Skeletal muscle tissue (tissue), 4 donors: Measurements from ENCODE around the gene STT3B. TPM values are rescaled to one million over a fixed set of nuclear protein-coding genes. Genes with fewer than 3 reads are reported as not detected.

Experiments
- H3K27ac ChIP-seq: one replicate; pipeline ENCODE4 v1.7.0; 2013; ENCODE audit warnings: mild to moderate bottlenecking, low read depth, low read length, inconsistent platforms
- H3K27me3 ChIP-seq, 3 donors: one replicate each; pipeline ENCODE4 v1.7.0; 2013; ENCODE audit warnings: low read length in 3 of 3; ENCODE audit not compliant: control insufficient read depth in 3 of 3, insufficient read depth in 3 of 3
- H3K36me3 ChIP-seq, 3 donors: one replicate each; pipeline ENCODE4 v1.7.0; 2013; ENCODE audit warnings: low read length in 3 of 3; ENCODE audit not compliant: control insufficient read depth in 3 of 3, insufficient read depth in 3 of 3
- H3K4me1 ChIP-seq, 3 donors: one replicate each; pipeline ENCODE4 v1.7.0; 2013; ENCODE audit warnings: low read length in 3 of 3, mild to moderate bottlenecking in 3 of 3; ENCODE audit not compliant: control insufficient read depth in 3 of 3, insufficient read depth in 3 of 3
- H3K4me3 ChIP-seq, 3 donors: one replicate each; pipeline ENCODE4 v1.7.0; 2013; ENCODE audit warnings: low read length in 3 of 3
- H3K9ac ChIP-seq, 3 donors: one replicate each; pipeline ENCODE4 v1.7.0; 2013; ENCODE audit warnings: low read length in 3 of 3, mild to moderate bottlenecking in 3 of 3, moderate library complexity in 2 of 3, low read depth in 1 of 3
- H3K9me3 ChIP-seq, 3 donors: one replicate each; pipeline ENCODE4 v1.7.0; 2013; ENCODE audit warnings: low read length in 3 of 3; ENCODE audit not compliant: control insufficient read depth in 3 of 3
- total RNA-seq: library from RNA; depleted of rRNA; stranded (reverse); fragments of >200 nt; gene quantifications from one replicate; pipeline ENCODE4 v1.2.3, GENCODE V29; 2014
- donor health status: Osteomylitis.

The STT3B gene
- total RNA-seq = 148 TPM

DNA sequence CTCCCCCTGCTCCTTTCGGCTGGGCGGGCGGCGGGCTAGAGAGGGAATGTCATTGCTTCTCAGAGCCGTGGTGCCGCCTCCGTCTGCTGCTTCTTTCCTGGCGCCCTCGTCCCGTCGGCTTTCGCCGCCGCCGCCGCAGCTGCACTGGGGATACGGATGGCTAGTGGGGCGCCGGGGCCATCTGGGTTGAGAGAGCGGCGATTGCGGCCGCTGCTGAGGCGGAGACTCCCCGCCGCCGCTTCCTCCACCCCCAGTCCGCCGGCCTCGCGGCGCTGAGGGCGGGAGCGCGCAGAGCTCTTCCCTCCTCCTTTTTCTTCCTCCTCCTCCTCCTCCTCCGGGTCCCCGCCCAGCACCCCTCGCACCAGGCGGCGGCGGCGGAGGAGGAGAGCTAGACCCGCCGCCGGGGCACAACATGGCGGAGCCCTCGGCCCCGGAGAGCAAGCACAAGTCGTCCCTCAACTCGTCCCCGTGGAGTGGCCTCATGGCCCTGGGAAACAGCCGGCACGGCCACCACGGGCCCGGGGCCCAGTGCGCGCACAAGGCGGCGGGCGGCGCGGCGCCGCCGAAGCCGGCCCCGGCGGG, at the start of gene STT3B:
Gene STT3B (plus strand): TSS at position 339 of the 582 bp plus-strand sequence. CDS start 74 bp downstream, at position 413.
- H3K27ac ChIP-seq = peak within 1 kb of the TSS; percentile 98
- H3K27me3 ChIP-seq = no peaks in the 10 kb centered on the region
- H3K4me1 ChIP-seq = peaks cover 0 to 30% (median 6%) of the 10 kb centered on the region in 3 donors
- peak within 1 kb of the TSS; percentile 95 to 96 (median 96) for H3K9ac ChIP-seq
- peaks cover 0 to 3% (median 0%) of the 10 kb centered on the region in 3 donors for H3K36me3 ChIP-seq
- no peaks in the 10 kb centered on the region for H3K9me3 ChIP-seq
- peak within 1 kb of the TSS; percentile 89 to 92 (median 89) for H3K4me3 ChIP-seq

DNA sequence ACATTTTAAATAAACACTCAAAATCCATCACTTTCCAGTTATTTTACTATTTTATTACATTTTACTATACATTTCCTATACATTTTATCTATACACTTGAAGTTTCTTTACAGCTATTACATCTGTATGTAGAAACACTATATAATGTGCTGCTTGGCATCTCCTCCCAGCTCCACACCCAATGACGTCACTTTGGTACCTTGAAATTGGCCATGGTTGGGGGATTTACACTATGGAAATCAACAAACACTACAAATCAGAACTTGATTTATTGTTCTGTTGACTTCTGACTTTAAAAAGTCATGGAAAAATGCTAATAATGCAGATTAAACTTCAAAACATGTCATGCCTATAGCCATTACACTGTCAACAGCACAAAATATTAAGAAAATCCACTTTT, 48.9 kb upstream of the STT3B start:
- H3K27me3 ChIP-seq = no peaks in the 10 kb centered on the region
- no peak overlapping the region for H3K4me3 ChIP-seq
- H3K4me1 ChIP-seq = no peaks in the 10 kb centered on the region
- no peaks in the 10 kb centered on the region for H3K36me3 ChIP-seq
- no peaks in the 10 kb centered on the region for H3K9me3 ChIP-seq
- no peak overlapping the region for H3K9ac ChIP-seq
- no peak overlapping the region for H3K27ac ChIP-seq

DNA sequence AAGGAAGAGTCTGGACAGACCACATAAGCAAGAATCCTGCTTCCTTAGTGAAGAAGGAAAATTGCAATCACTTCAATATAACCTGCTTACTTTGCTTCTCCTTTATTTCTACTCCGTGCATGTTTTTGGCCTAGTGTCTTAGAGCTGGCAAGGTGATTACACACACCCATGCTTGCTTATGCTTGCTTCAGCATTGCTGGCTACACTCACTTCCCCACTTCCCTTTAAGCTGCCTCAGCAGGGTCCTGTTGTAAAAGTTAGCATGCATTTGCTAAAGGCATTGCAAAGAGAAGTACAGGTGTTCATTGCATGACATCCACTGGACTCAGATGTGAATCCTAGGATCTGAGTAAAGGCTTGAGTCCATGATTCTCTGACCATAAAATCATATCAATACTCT, 47.5 kb upstream of the STT3B start:
- H3K9ac ChIP-seq = no peak overlapping the region
- H3K27me3 ChIP-seq = no peaks in the 10 kb centered on the region
- H3K9me3 ChIP-seq = no peaks in the 10 kb centered on the region
- H3K4me1 ChIP-seq = no peaks in the 10 kb centered on the region
- H3K4me3 ChIP-seq = no peak overlapping the region
- H3K27ac ChIP-seq = no peak overlapping the region
- no peaks in the 10 kb centered on the region for H3K36me3 ChIP-seq

DNA sequence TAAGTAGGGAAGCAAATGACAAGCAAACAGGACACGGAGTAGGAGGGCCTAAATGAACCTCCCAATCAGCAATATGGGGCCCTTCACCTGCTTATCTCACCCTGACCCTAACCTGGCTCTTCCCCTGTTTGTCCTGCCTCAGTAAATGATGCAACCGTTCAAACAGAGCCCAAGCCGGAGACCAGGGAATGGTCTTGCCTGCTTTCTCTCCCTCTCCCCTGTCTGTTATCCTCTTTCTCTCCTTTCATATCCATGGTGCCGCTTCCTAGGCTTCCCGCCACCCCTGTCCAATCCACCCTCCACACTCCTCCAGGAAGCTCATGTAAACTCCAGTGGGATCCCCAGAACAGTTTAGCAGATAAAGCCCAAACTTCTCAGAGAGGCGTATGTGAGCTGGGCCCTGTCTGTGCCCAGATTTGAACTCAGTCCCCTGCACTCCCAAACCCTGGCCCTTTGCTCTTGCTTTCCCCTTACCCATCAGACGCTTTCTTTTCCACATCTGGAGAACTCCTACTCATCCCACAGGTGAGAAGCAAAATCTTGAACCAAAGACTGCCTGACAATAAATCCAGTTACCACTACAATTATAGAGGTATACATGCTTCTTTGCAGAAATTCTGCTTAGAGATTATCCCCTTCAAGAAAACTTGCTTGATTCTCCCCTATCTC, 45.7 kb upstream of the STT3B start:
- Histone ChIP-seq H3K4me3 (no peak overlapping the region), H3K27me3 (no peaks in the 10 kb centered on the region), H3K9me3 (no peaks in the 10 kb centered on the region), H3K36me3 (no peaks in the 10 kb centered on the region), H3K27ac (no peak overlapping the region), H3K4me1 (no peaks in the 10 kb centered on the region), H3K9ac (no peak overlapping the region)

DNA sequence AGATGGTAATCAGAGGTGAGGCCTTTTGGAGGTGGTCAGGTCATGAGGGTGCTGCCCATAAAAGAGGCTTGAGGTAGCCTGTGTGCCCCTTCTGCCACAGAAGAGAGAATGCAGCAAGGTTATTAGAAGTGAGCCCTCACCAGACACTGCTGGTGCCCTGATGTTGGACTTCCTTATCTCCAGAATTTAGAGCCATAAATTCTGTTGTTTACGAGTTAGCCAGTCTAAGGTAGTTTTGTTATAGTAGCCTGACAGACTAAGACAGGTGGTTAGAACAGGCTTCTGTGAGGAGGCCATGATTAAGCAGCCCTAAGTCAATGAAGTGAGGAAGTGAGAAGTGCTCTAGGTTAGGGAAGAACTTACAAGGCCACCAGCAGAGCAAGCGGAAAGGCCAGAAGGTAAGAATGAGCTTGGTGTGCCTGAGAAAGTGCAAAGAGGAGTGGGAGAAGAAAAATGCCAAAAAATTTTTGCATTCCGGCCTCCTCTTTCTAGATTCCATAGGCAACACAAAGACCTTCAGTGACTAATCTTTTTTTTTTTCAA, 44.2 kb upstream of the STT3B start:
- Histone ChIP-seq H3K4me1 (no peaks in the 10 kb centered on the region), H3K9me3 (no peaks in the 10 kb centered on the region), H3K36me3 (no peaks in the 10 kb centered on the region), H3K27me3 (no peaks in the 10 kb centered on the region), H3K27ac (no peak overlapping the region), H3K9ac (no peak overlapping the region), H3K4me3 (no peak overlapping the region)

DNA sequence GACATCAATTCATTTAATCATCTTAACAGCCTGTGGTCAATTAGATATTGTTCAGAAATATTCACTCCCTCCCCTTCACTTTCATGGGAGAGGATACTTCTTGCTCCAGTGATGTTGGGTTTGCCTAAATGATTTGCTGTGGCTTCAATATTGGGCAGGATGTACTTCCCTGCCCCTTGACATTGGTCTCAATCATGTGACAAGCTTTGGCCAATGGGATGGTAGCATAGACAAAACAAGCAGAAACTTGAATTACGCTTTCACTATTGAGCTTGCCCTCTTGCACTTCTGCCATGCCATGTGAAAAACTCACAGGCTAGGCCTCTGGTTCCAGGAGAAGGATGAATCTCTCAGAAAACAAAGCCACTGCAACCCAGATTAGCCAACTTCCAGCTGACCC, 42.2 kb upstream of the STT3B start:
- Histone ChIP-seq H3K27me3 (no peaks in the 10 kb centered on the region), H3K9ac (no peak overlapping the region), H3K4me1 (no peaks in the 10 kb centered on the region), H3K9me3 (no peaks in the 10 kb centered on the region), H3K27ac (no peak overlapping the region), H3K4me3 (no peak overlapping the region), H3K36me3 (no peaks in the 10 kb centered on the region)

DNA sequence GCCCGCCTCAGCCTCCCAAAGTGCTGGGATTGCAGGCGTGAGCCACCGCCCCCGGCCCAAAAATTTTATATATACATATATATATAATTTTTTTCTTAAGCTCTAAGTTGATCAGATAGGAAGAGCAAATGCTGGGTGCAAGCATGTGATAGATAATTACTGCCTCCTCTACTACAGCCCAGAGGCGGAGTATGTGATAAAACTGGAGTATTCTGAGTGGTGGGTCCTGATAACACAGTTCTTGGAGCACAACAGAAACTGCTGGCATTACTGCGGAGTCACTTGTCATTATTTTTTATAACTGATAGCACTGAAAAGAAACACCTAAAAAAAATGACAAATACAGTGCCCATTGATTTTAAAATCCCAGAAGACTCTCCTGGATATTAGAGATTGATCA, 41.1 kb upstream of the STT3B start:
- Histone ChIP-seq H3K27me3 (no peaks in the 10 kb centered on the region), H3K9me3 (no peaks in the 10 kb centered on the region), H3K27ac (no peak overlapping the region), H3K4me1 (no peaks in the 10 kb centered on the region), H3K36me3 (no peaks in the 10 kb centered on the region), H3K9ac (no peak overlapping the region), H3K4me3 (no peak overlapping the region)

DNA sequence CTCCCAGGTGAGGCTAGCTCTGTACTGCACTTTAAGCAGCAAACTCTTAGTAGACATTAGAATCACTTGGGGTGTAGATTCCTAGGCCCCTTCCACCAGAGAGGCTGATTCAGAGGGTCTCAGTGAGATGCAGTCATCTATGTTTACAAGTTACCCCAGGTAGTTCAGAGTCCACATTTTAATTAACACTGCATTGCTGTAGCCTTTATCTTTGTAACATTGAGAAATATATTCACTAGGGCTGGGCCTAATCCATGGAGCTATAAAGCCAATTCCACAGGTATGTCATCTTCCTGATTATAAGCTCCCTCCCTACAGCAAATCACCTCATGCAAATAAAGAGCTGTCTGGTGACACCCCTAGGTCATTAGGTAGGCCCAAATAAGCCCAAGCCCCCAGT, 39.6 kb upstream of the STT3B start:
- H3K9ac ChIP-seq = no peak overlapping the region
- H3K36me3 ChIP-seq = no peaks in the 10 kb centered on the region
- no peaks in the 10 kb centered on the region for H3K4me1 ChIP-seq
- H3K27ac ChIP-seq = no peak overlapping the region
- H3K27me3 ChIP-seq = no peaks in the 10 kb centered on the region
- H3K4me3 ChIP-seq = no peak overlapping the region
- no peaks in the 10 kb centered on the region for H3K9me3 ChIP-seq

DNA sequence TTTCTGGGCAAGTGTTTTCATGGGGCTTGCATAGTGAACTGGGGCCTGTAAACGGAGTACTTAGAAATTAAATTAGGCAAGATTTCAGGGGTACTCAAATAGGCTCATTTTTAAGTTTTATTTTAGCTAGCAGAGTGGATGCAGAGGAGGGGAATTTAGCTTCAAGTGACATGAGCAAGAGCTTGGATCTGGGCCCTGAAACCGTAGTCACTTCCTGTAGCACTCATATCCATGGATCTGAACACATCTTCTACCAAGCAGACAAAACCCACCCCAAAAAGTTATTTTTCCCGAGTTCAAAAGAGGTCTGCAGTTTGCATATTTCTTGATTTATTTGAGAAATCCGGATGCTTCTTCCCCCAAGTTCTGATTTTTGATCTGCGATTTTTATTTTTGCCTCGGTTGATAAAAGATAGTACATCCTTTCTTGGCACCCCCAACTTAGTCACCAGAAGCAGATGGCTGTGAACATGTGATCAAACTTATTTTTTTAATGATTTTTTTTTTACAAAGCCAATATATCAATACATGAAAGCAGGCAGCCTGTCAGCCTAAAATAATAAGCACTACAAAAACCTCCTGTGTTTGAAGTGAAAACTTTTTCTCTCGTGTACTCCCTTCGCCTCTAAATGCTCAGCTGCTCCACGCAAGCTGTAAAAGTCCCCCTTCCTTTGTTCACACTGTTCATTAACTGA, 36.6 kb upstream of the STT3B start:
- Histone ChIP-seq H3K9me3 (no peaks in the 10 kb centered on the region), H3K4me3 (no peak overlapping the region), H3K4me1 (no peaks in the 10 kb centered on the region), H3K27ac (no peak overlapping the region), H3K27me3 (no peaks in the 10 kb centered on the region), H3K9ac (no peak overlapping the region), H3K36me3 (no peaks in the 10 kb centered on the region)

DNA sequence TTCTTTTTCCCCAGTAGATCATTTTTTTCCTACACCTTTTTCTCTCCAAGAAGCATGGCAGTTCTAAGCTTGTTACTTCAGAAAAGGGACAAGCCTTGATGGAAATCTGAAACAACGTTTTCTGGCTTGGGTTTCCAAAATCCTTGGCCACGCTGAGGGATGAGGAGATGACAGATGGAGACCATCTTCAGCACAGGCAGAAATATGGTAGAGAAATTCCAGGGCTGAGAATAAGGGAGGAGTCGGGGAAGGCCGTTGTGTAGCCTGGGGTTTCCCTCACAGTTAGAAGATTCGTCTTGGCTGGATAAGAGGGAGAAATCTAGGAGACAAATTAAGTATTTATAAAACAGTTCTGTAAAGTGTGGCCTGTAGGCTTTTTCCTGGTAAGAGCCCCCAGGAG, 33.9 kb upstream of the STT3B start:
- Histone ChIP-seq H3K27ac (no peak overlapping the region), H3K36me3 (no peaks in the 10 kb centered on the region), H3K4me3 (no peak overlapping the region), H3K4me1 (no peaks in the 10 kb centered on the region), H3K9ac (no peak overlapping the region), H3K27me3 (no peaks in the 10 kb centered on the region), H3K9me3 (no peaks in the 10 kb centered on the region)
